GM21447 (cell line): ENCODE results near the gene RC3H1.
A peak's percentile ranks its signal among the peaks of the same experiment; 100 is the strongest.
"Not testable (repeated sequence)": the region's sequence is repeated elsewhere in the genome, so short reads cannot be mapped to it uniquely, and the experiment has no call there.

Experiments used
- ATAC-seq: cut with Tn5 transposase; IDR thresholded peaks from one replicate; pipeline ENCODE4 v1.9.1; 2021; ENCODE audit not compliant: unreplicated experiment

Gene RC3H1

DNA sequence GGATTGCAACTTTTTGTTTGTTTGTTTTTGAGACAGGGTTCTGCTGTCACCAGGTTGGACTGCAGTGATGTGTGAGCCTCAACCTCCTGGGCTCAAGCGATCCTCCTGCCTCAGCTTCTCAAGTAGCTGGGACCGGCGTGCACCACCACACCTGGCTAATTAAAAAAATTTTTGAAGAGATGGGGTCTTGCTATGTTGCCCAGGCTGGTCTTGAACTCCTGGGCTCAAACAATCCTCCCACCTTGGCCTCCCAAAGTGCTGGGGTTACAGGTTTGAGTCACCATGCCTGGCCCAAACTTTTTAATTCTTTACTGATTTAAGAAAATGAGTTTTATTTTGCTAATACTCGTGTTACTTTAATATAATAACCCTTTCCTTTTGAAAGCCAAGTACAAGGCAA lies 73.6 kb downstream of the RC3H1 start:
- ATAC-seq = no peak

DNA sequence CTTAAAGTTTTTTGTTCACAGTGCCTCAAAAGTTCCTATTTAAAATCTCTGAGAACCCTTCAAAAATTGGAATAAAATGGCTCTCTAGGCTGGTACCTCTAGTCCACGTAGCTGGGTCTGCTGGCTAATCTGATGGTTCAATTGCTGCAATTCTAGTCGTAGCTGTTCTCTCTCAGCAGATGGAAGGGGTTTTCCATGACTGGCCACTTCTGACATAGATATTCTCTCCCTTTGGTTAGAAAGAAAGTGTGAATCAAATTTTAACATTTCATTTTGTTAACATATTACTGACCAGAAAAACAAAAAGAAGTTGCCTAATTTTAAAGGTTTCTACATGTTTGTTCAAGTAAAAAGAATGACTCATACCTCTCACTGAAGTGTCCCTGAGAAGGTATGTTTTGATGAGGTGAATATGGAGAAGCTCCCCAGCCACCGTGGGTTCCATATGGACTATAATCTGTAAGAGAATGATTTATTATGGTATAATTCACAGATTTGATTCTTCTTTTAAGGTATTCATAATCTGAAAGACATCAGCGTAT lies 75.7 kb downstream of the RC3H1 start:
- ATAC-seq = no peak

- ATAC-seq = peak; percentile 70
These were observed 85.1 kb downstream of the RC3H1 start for GRCh38 chr1:173937062-173937461.

DNA sequence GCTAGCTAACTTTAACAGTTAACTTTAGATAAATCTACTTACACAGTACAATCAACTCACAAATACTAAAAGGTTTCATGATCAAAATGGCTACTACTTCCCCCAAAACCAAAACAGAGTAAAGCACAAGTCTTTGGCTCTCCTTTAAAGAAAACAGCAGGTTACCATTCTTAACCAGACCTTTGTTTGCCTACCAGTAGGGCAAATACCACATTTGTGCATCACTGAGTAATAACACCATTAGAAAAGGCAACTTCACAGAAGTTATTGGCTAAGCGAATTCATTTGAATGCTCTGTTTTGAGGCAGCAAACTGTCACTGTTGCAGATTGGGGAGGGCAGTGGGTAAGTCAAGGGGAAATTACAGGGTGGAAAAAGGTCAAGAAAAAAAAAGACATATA lies 87.7 kb downstream of the RC3H1 start:
- ATAC-seq = no peak

GRCh38 chr1:173930541-173930940 lies 91.6 kb downstream of the RC3H1 start:
- not testable (repeated sequence) for ATAC-seq

GRCh38 chr1:173925306-173926242 lies 96.6 kb downstream of the RC3H1 start:
- no peak for ATAC-seq

GRCh38 chr1:173920861-173921260 lies 101.3 kb downstream of the RC3H1 start:
- ATAC-seq = no peak

DNA sequence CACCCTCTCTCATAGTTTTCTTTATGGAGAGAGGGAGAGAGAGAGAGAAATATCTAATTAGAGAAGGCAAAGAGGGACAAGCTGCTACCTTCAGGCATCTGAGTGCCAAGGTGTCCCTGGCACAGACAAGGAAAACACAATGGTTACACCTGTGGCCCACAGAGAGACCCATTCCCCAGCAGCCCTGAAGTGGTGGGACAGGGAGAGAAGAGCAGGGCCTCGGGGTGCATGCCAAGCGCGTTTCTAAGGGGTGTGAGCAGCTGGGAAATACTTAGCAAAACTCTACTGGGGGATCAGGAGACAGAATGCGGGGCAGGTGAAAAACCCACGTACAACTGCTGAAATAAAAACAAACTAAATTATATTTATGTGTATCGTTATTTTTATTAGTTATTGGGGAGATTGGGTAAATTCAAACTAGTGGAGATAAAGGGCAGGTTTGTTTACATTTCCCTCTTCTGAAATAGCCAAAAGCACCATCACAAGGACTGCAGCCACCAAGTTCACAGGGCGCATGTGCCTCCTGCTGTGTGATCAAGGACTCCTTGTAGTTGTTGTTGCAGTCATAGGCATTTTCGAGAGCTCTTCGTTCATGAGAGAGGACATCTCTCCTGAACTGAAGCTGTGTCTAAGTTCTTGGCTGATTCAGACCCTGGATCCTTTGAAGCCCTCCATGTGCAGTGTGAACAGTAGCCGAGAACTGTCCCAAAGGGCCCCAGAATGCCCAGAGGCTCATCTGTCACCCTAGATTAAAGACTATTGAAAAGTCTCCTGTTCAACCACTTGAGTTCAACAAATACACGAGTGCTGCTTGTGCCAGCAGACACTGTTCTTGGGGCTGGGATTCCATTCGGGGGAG lies 104.3 kb downstream of the RC3H1 start:
- no peak for ATAC-seq

DNA sequence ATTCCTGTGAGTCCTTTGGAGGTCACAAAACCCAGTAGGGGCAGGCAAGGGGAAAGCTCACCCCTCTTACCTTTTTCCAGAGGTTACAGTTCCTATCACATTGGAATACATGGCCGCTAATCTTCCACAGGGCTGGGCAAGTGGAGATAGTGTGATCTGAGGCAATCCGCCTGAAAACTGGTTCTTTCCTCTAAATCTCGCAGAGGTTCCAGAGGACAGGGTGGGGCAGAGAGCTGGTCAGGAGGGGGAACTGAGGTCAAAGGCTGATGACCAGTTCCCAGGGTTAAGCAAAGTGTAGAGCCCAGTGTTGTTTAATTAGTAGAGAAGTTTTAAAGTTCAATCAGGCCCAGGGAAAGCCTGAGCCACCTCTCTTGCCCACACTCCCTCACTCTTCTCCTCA lies 105.0 kb downstream of the RC3H1 start, which contains the start of gene SERPINC1:
Gene SERPINC1, minus strand, starts transcription at position 179 of the 400 bp plus-strand sequence. Its CDS starts 68 bp downstream, at position 111.
- no peak for ATAC-seq

GRCh38 chr1:173916667-173917066 lies 105.5 kb downstream of the RC3H1 start:
- ATAC-seq = no peak

GRCh38 chr1:173915596-173915995 lies 106.6 kb downstream of the RC3H1 start:
- no peak for ATAC-seq

DNA sequence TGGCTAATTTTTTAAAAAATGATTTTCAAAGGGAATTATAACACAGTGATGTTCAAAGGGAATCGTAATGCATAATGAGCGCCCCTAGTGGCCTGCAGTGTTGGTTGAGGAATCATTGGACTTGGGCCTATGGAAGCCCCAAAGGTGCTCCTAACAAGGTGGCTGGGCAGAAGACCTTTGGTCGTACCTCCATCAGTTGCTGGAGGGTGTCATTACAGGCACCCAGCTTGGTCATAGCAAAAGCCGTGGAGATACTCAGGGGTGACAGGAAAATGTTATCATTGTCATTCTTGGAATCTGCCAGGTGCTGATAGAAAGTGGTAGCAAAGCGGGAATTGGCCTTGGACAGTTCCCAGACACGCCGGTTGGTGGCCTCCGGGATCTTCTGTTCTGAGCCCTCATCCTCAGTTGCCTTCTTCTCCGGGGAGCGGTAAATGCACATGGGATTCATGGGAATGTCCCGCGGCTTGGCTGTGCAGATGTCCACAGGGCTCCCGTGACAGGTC lies 107.7 kb downstream of the RC3H1 start:
- no peak for ATAC-seq

- no peak for ATAC-seq
These were observed 109.0 kb downstream of the RC3H1 start for GRCh38 chr1:173913111-173913510.

- no peak for ATAC-seq
These were observed 118.2 kb downstream of the RC3H1 start for GRCh38 chr1:173903827-173904531.

GRCh38 chr1:173900992-173901391 lies 121.2 kb downstream of the RC3H1 start:
- no peak for ATAC-seq

GRCh38 chr1:173900427-173900826 lies 121.7 kb downstream of the RC3H1 start:
- ATAC-seq = no peak

GRCh38 chr1:173894189-173894588 lies 128.0 kb downstream of the RC3H1 start:
- ATAC-seq = no peak

GRCh38 chr1:173893611-173894010 lies 128.5 kb downstream of the RC3H1 start:
- no peak for ATAC-seq

DNA sequence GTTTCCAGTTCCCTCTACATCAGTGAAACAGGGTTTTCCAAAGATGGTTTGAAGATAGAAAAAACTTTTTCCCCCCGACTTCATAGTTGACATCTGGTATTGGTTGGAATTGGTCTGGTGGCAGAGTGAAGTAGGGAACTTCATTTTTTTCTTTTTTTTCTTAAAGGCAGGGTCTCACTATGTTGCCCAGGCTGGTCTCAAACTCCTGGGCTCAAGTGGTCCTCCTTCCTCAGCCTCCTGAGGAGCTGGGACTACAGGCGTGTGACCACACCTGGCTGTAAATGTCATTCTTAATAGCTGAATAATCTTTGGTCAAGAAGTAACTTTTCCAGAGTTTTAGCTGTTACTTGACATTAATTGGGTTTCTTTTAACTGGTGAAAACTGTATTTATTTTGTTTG lies 132.3 kb downstream of the RC3H1 start:
- no peak for ATAC-seq

DNA sequence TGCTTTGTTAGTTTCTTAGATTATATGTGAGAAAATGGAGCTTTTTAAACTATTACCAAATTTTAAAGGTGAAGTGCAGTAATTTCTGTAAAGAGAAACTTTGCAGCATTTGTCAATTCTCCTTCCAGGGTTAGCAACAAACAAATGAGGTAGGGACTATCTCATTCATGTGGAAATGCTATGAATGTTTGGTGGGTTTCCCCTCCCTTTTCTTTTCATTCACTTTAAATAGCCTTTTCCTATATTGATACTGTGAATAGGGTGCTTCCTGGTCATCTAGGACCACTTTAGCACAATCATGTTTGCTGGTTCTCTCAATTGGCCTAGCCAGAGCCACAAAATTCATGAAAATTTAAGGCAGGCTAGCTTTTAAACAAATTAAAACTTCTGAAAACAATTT lies 133.4 kb downstream of the RC3H1 start:
- no peak for ATAC-seq

DNA sequence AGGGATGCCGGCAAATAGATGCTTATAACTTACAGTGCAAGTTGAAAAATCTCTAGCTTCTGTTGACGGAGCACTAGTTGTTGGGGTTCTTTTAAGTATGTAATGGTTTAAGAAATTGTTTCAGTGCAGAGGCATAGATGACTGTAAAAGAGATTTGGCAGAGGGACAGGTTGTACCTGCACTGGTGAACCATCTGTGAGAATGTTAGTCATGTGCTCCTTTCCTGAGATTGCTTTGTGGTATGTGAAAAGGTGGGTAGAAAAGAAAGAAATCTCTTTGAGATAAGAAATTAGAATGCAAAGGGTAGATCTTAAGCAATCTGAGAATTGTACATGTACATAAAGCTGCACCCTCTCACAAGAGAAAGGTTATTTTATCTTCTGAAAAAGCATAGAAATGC lies 134.5 kb downstream of the RC3H1 start:
- no peak for ATAC-seq
